Fibroblast of the aortic adventitia (primary cell): Measurements from ENCODE around the gene MYCN. TPM values are rescaled to one million over a fixed set of nuclear protein-coding genes. Genes with fewer than 3 reads are reported as not detected.
"Not testable (repeated sequence)": the region's sequence is repeated elsewhere in the genome, so short reads cannot be mapped to it uniquely, and the experiment has no call there.

Experiments
- DNase-seq: peaks from one replicate; pipeline ENCODE4 v3.0.0-alpha.2; 2010; ENCODE audit warnings: low read depth
- H3K4me3 ChIP-seq: 2 replicates; pipeline ENCODE4 v1.5.1; 2011; ENCODE audit warnings: low read depth, mild to moderate bottlenecking, control low read depth, low read length, moderate library complexity
- CTCF ChIP-seq: IDR thresholded peaks from 2 replicates; pipeline ENCODE4 v1.5.1; 2011; ENCODE audit warnings: mild to moderate bottlenecking, low read length, control low read depth, inconsistent platforms; ENCODE audit not compliant: insufficient read depth
- total RNA-seq: library from RNA; depleted of rRNA; stranded (reverse); fragments of >200 nt; gene quantifications from 2 replicates; pipeline ENCODE4 v1.2.3, GENCODE V29; 2012; ENCODE audit warnings: low replicate concordance

The MYCN gene
- total RNA-seq, 1 donor, result not detected

- no peak overlapping the region for H3K4me3 ChIP-seq
- no peak for DNase-seq
- TF ChIP-seq CTCF, result no peak
Observed at GRCh38 chr2:15955232-15955988, 15.1 kb downstream of the MYCN start.

GRCh38 chr2:15956230-15956629 lies 15.9 kb downstream of the MYCN start:
- no peak for TF ChIP-seq CTCF
- no peak overlapping the region for H3K4me3 ChIP-seq
- no peak for DNase-seq

DNA sequence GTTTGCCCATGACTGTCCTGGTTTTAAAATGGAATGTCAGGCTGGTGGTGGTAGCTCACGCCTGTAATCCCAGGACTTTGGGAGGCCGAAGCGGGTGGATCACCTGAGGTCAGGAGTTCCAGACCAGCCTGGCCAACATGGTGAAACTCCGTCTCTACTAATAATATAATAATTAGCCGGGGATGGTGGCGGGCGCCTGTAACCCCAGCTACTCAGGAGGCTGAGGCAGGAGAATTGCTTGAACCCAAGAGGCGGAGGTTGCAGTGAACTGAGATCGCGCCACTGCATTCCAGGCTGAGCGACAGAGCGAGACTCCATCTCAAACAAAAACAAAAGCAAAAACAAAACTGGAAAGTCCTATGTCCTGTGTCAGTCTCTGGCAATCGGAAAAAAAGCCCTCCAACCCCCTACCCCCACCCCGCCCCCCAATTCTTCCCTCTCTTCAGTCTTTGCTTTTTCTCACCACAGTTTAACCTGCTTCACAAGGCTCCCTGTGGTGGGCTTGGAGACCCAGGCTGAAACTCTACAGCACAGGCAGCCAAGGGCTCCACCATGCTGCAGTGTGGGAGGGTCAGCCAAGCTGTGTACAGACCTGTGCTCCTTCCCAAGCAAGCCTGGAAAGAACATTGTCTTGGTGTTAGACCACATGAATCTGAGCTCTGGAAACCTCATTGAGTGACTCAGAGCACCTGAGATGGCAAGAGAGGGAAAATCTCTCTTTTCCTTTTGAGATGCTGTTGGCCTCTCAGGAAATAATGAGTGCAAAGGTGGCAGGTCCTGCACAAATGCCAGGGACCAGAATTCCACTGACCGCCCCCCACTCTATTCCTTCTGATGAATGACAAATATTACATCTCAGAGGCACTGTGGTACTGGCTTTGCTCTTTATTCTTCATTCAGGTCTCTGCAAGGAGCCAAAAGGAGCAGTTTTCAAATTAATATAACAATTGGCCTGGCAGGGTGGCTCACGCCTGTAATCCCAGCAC lies 16.7 kb downstream of the MYCN start:
- no peak overlapping the region for H3K4me3 ChIP-seq
- no peak for DNase-seq
- TF ChIP-seq CTCF, result no peak

DNA sequence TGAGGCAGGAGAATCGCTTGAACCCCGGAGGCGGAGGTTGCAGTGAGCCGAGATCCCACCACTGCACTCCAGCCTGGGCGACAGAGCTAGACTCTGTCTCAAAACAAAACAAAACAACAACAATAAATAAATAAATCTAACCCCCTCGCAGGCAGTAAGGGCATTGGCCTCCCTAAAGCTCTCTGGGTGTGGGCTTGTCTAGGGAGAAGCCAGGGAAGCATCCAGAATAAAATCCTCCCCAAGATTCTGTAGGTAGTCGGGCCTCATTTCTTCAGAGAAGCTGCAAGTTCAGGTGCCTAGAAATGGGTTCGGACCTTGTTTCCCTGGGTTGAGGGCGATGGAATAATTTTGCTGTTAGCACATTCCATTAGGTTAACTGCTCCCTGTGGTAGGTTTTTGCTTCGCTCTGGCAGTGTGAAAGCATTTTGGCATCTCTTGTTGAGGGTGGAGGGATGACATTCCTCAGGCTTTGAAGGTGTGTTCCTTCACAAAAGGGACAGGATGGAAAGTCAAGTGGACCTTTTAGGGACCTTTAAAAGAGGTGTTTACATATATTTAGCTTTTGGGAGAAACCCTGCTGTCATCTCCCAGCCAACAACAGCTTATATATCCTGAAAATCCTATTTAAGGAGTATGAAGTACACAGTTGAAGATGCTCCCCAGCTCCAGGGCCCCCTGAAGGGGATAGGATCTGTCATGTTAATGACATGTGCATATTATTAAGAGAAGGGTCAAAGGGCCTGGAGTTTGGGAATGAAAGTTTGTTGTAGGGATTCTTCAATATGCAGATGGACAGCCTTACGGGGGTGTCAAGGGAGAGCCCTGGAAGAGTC lies 17.7 kb downstream of the MYCN start:
- no peak overlapping the region for H3K4me3 ChIP-seq
- no peak for DNase-seq
- no peak for TF ChIP-seq CTCF

DNA sequence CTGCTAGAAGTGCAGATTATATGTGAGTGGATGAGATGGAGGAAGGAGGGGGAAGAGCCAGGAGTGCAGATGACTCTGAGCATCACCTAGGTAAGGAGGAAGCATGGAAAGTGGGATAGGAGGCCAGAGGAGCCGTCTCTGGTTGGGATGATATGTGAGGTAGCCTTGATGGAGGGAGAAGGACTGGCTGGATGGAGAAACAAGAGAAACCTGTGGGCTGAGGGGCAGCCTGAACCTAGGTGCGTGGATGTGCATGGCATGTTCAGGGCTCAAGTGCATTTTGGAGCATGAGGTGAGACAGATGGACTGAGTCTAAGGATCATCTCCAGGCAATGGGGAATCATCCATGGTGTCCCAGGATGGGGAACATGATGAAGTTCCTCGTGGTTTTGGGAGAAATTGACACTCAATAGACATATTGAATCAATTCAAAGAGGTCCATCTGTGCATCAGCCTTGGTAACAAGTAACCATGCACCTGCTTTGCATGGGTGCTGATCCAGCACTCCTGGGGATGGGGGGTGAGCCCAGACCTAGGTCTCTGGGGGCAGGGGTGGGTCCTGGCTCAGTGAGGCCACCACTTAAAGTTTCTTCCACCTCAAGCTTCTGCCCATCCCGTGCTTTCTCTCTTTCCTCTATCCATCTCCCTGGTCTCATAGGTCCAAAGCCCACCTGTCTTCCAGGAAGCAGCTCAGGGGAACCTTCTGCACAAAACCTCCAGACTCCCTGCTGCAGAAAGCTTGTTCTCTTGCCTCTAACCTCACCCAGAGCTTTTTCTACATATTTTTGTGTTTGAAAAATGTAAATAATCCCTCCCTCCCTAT lies 19.2 kb downstream of the MYCN start:
- TF ChIP-seq CTCF, result no peak
- DNase-seq, result no peak
- no peak overlapping the region for H3K4me3 ChIP-seq

DNA sequence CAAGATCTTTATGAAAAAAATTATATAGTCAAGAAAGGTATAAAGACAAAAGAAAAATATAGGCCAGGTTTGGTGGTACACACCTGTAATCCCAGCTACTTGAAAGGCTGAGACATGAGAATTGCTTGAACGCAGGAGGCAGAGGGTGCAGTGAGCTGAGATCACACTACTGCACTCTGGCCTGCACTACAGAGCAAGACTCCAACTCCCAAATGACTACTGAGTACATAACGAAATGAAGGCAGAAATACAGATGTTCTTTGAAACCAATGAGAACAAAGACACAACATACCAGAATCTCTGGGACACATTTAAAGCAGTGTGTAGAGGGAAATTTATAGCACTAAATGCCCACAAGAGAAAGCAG lies 19.8 kb downstream of the MYCN start:
- DNase-seq, result not testable (repeated sequence)

GRCh38 chr2:15963109-15963976 lies 23.0 kb downstream of the MYCN start:
- not testable (repeated sequence) for H3K4me3 ChIP-seq, DNase-seq

More for the DNA sequence above, 19.8 kb downstream of the MYCN start:
- H3K4me3 ChIP-seq, result not testable (repeated sequence)
